Nephron progenitor cell (in vitro differentiated cells): ENCODE results near the gene ZNF730.
"Not testable (repeated sequence)": the region's sequence is repeated elsewhere in the genome, so short reads cannot be mapped to it uniquely, and the experiment has no call there.

Experiments used
- DNase-seq: peaks from one replicate; pipeline ENCODE4 v3.0.0; 2021
- H3K27ac Mint-ChIP-seq: 2 replicates; pipeline ENCODE4 v1.8.0; 2021; ENCODE audit warnings: mild to moderate bottlenecking, moderate library complexity, mixed read lengths
- H3K27me3 Mint-ChIP-seq: 2 replicates; pipeline ENCODE4 v1.8.0; 2021; ENCODE audit warnings: mild to moderate bottlenecking, low read depth, mixed read lengths; ENCODE audit not compliant: poor library complexity
- H3K36me3 Mint-ChIP-seq: 2 replicates; pipeline ENCODE4 v1.8.0; 2021; ENCODE audit warnings: low read depth, mixed read lengths
- H3K4me1 Mint-ChIP-seq: 2 replicates; pipeline ENCODE4 v1.8.0; 2021; ENCODE audit warnings: mixed read lengths
- H3K4me3 Mint-ChIP-seq: 2 replicates; pipeline ENCODE4 v1.8.0; 2021; ENCODE audit warnings: mild to moderate bottlenecking, moderate library complexity, mixed read lengths
- H3K9me3 Mint-ChIP-seq: 2 replicates; pipeline ENCODE4 v1.8.0; 2021; ENCODE audit warnings: mild to moderate bottlenecking, moderate library complexity, mixed read lengths
- CTCF ChIP-seq: fragments of 200-600 bp; sonication (generic); IDR thresholded peaks from 2 replicates; pipeline ENCODE4 v1.5.0; 2021; ENCODE audit warnings: antibody characterized with exemption

ZNF730 gene

GRCh38 chr19:23095418-23095817 is 21.4 kb upstream of the ZNF730 start:
- no peaks in the 10 kb centered on the region for H3K4me1 Mint-ChIP-seq
- TF ChIP-seq CTCF: no peak
- no peak for DNase-seq
- peaks cover 98% of the 10 kb centered on the region for H3K36me3 Mint-ChIP-seq
- H3K27me3 Mint-ChIP-seq: peaks cover 3% of the 10 kb centered on the region
- H3K9me3 Mint-ChIP-seq: peaks cover 56% of the 10 kb centered on the region
- H3K4me3 Mint-ChIP-seq: no peak overlapping the region
- H3K27ac Mint-ChIP-seq: no peak overlapping the region

DNA sequence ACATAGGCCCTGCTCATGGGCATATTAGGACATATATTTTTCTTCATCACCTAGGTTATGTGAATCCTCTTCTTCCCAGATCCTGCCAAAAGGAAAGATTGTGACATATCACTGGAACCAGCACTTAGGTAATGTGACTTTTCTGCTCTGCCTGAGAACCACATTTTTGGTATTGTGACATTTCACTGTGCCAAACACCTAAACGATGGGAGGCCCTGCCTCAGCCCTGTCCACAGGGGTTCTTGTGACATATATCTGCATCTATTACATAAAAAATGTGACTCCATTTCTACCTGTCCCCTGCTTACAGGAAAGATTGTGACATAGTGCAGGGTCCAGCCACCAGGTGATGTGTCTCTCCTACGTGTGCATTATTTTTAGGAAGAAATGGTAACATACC is 18.5 kb upstream of the ZNF730 start:
- no peak for TF ChIP-seq CTCF
- Mint-ChIP-seq H3K27ac (no peak overlapping the region), H3K9me3 (peaks cover 28% of the 10 kb centered on the region), H3K4me1 (no peaks in the 10 kb centered on the region), H3K4me3 (no peak overlapping the region), H3K27me3 (no peaks in the 10 kb centered on the region), H3K36me3 (peaks cover 97% of the 10 kb centered on the region)
- no peak for DNase-seq

DNA sequence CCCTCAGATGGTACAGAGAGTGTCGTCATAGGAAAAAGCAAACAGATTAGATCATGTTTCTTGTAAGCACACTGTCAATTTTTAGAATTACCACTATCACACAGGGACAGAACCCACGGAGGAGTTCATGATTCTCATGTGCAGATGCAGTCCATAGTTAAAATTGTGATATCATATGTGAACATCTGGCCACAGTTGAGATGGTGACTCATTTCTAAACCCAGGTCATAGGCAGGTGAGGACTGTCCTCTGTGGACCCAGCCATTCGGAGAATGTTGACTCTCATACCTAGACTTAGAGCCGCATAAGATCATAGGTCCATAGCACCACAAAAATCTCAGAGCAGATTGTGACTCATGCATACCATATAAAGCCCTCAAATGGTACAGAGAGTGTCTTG is 17.8 kb upstream of the ZNF730 start:
- no peak overlapping the region for H3K27ac Mint-ChIP-seq
- no peak overlapping the region for H3K4me3 Mint-ChIP-seq
- peaks cover 91% of the 10 kb centered on the region for H3K36me3 Mint-ChIP-seq
- peaks cover 23% of the 10 kb centered on the region for H3K9me3 Mint-ChIP-seq
- H3K4me1 Mint-ChIP-seq: no peaks in the 10 kb centered on the region
- H3K27me3 Mint-ChIP-seq: no peaks in the 10 kb centered on the region
- DNase-seq: no peak
- no peak for TF ChIP-seq CTCF

DNA sequence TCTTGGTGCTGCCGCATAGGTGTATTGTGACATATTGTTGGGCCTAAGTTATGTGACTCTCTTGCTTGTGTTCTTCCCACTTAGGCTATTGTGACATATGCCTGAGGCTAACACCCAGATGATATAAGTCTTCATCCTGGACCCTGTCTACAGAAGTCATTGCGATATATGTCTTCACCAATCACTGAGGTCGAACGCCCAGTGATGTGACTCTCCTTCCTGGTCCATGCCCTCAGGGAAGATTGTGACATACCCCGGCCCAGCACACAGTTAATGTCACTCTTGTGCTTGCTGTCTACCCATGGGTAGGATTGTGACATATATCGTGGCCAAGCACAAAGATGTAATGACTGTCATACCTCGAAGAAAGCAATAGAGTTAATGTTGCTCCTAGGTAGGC is 16.9 kb upstream of the ZNF730 start:
- TF ChIP-seq CTCF: no peak
- no peaks in the 10 kb centered on the region for H3K27me3 Mint-ChIP-seq
- peaks cover 87% of the 10 kb centered on the region for H3K36me3 Mint-ChIP-seq
- no peak overlapping the region for H3K4me3 Mint-ChIP-seq
- H3K9me3 Mint-ChIP-seq: peaks cover 14% of the 10 kb centered on the region
- no peaks in the 10 kb centered on the region for H3K4me1 Mint-ChIP-seq
- no peak overlapping the region for H3K27ac Mint-ChIP-seq
- no peak for DNase-seq

DNA sequence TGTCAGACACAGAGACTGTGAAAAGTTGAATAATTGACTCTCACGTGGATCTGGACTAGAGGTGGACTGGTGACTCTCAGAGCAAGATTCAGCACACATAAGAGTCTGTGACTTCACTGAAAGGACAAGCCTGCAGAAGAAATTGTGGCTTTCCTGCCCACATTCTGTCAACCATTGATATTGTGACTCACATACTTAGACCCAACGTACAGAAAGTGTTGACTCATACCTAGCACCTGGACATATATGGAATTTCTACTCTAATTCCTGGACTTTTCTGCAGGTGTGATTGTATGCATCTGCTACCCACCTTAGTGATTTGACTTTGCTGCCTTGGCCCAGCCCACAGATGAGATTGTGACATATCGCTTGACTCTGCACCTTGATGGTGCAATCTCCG is 15.6 kb upstream of the ZNF730 start:
- H3K4me3 Mint-ChIP-seq: no peak overlapping the region
- no peak overlapping the region for H3K27ac Mint-ChIP-seq
- no peaks in the 10 kb centered on the region for H3K4me1 Mint-ChIP-seq
- TF ChIP-seq CTCF: no peak
- DNase-seq: no peak
- H3K36me3 Mint-ChIP-seq: peaks cover 82% of the 10 kb centered on the region
- H3K9me3 Mint-ChIP-seq: peaks cover 3% of the 10 kb centered on the region
- H3K27me3 Mint-ChIP-seq: no peaks in the 10 kb centered on the region

DNA sequence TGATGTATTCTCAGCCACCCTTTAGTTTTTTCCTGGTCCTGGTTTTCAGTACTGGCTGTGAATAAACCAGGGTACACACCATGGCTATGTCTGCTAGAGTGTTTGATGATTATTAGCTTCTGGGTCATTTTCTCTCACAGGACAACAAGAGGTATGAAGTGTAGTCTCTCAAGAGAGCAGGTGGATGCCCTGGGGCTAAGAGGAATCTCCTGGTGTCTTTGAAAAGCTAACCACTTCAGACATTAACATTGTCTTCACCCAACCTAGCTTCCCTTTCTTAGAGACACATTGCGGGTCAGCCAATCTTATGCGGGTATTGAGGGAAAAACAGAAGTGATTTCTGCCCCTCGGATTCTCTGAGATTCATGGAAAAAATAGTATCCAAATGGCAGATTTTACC is 1.6 kb downstream of the ZNF730 start:
- H3K4me3 Mint-ChIP-seq: peak overlapping the region; percentile 94
- no peak for DNase-seq

DNA sequence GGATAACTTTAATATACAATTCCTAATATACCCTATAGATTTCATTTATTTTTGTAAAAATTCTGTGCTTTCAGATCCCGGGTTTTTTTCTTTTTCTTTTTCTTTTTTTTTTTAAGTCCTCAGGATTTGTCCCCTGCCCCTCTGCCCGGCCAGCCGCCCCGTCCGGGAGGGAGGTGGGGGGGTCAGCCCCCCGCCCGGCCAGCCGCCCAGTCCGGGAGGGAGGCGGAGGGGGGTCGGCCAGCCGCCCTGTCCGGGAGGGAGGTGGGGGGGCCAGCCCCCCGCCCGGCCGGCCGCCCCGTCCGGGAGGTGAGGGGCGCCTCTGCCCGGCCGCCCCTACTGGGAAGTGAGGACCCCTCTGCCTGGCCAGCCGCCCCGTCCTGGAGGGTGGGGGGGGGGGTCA is 17.4 kb downstream of the ZNF730 start:
- not testable (repeated sequence) for H3K27ac Mint-ChIP-seq, DNase-seq, H3K4me1 Mint-ChIP-seq, H3K27me3 Mint-ChIP-seq, H3K4me3 Mint-ChIP-seq
- H3K9me3 Mint-ChIP-seq: peaks cover 84% of the 10 kb centered on the region
- peaks cover 90% of the 10 kb centered on the region for H3K36me3 Mint-ChIP-seq

More for the DNA sequence above, 1.6 kb downstream of the ZNF730 start:
- H3K27ac Mint-ChIP-seq: no peak overlapping the region
- H3K9me3 Mint-ChIP-seq: peaks cover 47% of the 10 kb centered on the region
- peaks cover 56% of the 10 kb centered on the region for H3K36me3 Mint-ChIP-seq
- H3K4me1 Mint-ChIP-seq: peaks cover 28% of the 10 kb centered on the region
- peaks cover 6% of the 10 kb centered on the region for H3K27me3 Mint-ChIP-seq
- no peak for TF ChIP-seq CTCF
